ENCODE data around the gene ERI3.

Gene ERI3

GRCh38 chr1:44290250-44291094 is 64.6 kb downstream of the ERI3 start:
- Histone ChIP-seq H3K27ac (ENCODE audit: insufficient read depth, low read length, poor library complexity, severe bottlenecking) (no peak overlapping the region), H3K36me3 (ENCODE audit: control insufficient read depth, insufficient read depth, low read length) (peaks cover 28% of the 10 kb centered on the region), H3K4me1 (ENCODE audit: control insufficient read depth, insufficient read depth, low read length, poor library complexity, severe bottlenecking) (no peaks in the 10 kb centered on the region), H3K9me3 (ENCODE audit: control insufficient read depth, low read length) (no peaks in the 10 kb centered on the region), H3K4me3 (ENCODE audit: insufficient read depth, low read depth, low read length, poor library complexity, severe bottlenecking) (no peak overlapping the region), H3K27me3 (replicated peaks; ENCODE audit: control insufficient read depth, insufficient read depth, low read length, poor library complexity, severe bottlenecking) (no peaks in the 10 kb centered on the region)
- DNase-seq, result no peak

DNA sequence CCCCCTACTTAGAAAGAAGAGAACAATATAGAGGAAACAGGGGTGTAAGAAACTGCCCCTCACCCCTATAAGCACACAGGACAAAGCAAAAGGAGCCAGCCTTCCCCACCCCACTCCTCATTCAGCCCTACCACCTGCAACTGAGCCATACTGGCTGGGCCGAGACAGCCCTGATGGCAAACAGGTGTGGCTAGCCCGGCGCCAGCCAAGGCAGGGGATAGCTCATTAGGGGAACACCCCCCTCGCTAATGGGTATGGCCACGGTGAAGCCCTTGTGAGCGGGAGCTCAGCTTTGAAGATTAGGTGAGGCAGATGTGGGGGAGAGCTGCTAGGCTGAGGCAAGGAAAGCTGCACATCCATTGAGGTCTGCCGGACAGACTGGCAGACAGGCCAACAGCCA is 65.5 kb downstream of the ERI3 start:
- H3K4me1 ChIP-seq (ENCODE audit: control insufficient read depth, insufficient read depth, low read length, poor library complexity, severe bottlenecking), result no peaks in the 10 kb centered on the region
- H3K9me3 ChIP-seq (ENCODE audit: control insufficient read depth, low read length), result no peaks in the 10 kb centered on the region
- peaks cover 29% of the 10 kb centered on the region for H3K36me3 ChIP-seq (ENCODE audit: control insufficient read depth, insufficient read depth, low read length)
- no peak overlapping the region for H3K4me3 ChIP-seq (ENCODE audit: insufficient read depth, low read depth, low read length, poor library complexity, severe bottlenecking)
- H3K27me3 ChIP-seq (replicated peaks; ENCODE audit: control insufficient read depth, insufficient read depth, low read length, poor library complexity, severe bottlenecking), result no peaks in the 10 kb centered on the region
- no peak for DNase-seq
- no peak overlapping the region for H3K27ac ChIP-seq (ENCODE audit: insufficient read depth, low read length, poor library complexity, severe bottlenecking)

DNA sequence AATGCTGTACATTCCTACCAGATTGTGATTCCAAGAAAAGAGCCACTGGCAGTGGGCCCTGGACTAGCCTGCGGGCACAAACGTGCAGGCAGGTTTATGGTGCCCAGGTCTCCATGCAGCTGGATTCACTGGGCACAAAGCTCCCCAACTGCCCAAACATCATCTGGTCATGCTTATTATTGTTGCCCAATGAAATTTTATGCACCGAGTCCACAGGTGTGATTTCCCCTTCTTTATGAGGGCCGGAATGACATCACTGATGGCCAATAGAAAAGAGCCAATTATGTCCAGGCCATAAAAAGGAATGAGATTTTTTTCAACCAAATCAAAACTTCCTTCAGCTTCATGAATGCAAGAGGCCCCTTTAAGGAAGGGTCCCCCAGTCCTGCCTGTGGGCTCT is 66.2 kb downstream of the ERI3 start:
- Histone ChIP-seq H3K4me3 (ENCODE audit: insufficient read depth, low read depth, low read length, poor library complexity, severe bottlenecking) (no peak overlapping the region), H3K9me3 (ENCODE audit: control insufficient read depth, low read length) (no peaks in the 10 kb centered on the region), H3K36me3 (ENCODE audit: control insufficient read depth, insufficient read depth, low read length) (peaks cover 30% of the 10 kb centered on the region), H3K27me3 (replicated peaks; ENCODE audit: control insufficient read depth, insufficient read depth, low read length, poor library complexity, severe bottlenecking) (no peaks in the 10 kb centered on the region), H3K4me1 (ENCODE audit: control insufficient read depth, insufficient read depth, low read length, poor library complexity, severe bottlenecking) (no peaks in the 10 kb centered on the region), H3K27ac (ENCODE audit: insufficient read depth, low read length, poor library complexity, severe bottlenecking) (no peak overlapping the region)
- DNase-seq, result no peak

GRCh38 chr1:44284184-44284583 is 70.9 kb downstream of the ERI3 start:
- DNase-seq, result no peak
- Histone ChIP-seq H3K36me3 (ENCODE audit: control insufficient read depth, insufficient read depth, low read length) (peaks cover 41% of the 10 kb centered on the region), H3K4me3 (ENCODE audit: insufficient read depth, low read depth, low read length, poor library complexity, severe bottlenecking) (no peak overlapping the region), H3K4me1 (ENCODE audit: control insufficient read depth, insufficient read depth, low read length, poor library complexity, severe bottlenecking) (no peaks in the 10 kb centered on the region), H3K27me3 (replicated peaks; ENCODE audit: control insufficient read depth, insufficient read depth, low read length, poor library complexity, severe bottlenecking) (no peaks in the 10 kb centered on the region), H3K9me3 (ENCODE audit: control insufficient read depth, low read length) (no peaks in the 10 kb centered on the region), H3K27ac (ENCODE audit: insufficient read depth, low read length, poor library complexity, severe bottlenecking) (no peak overlapping the region)

DNA sequence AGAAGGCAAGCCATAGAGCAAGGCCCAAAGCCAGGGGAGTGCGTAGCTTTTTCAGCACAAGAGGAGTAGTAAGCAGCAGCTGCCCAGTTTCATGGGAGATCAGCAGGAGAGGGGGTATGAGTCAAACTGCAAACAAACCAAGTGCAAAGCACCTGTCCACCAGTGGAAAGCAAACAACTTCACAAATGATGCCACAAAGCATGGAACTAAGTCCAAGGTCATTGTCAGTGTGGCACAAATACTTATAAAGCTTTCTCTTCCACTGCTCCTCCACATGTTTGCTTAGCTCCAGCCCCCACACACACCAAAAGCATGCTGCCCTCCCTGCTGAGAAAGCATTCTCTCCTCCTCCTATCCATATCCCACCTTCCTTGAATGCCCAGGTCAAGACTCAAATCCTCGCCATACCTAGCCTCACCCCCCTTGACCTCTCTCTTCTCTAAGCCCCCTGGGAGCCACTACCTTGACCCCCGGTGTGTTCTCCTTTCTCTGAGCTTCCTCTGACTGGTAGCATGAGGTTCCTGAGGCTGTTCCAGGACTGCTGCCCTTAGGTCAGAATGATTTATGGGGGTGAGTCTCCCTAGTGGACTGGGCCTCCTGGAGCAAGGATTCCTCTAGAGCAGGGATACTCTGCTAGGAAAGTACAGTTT is 71.4 kb downstream of the ERI3 start:
- H3K27ac ChIP-seq (ENCODE audit: insufficient read depth, low read length, poor library complexity, severe bottlenecking), result no peak overlapping the region
- no peaks in the 10 kb centered on the region for H3K4me1 ChIP-seq (ENCODE audit: control insufficient read depth, insufficient read depth, low read length, poor library complexity, severe bottlenecking)
- no peaks in the 10 kb centered on the region for H3K27me3 ChIP-seq (replicated peaks; ENCODE audit: control insufficient read depth, insufficient read depth, low read length, poor library complexity, severe bottlenecking)
- H3K9me3 ChIP-seq (ENCODE audit: control insufficient read depth, low read length), result no peaks in the 10 kb centered on the region
- H3K4me3 ChIP-seq (ENCODE audit: insufficient read depth, low read depth, low read length, poor library complexity, severe bottlenecking), result no peak overlapping the region
- peaks cover 41% of the 10 kb centered on the region for H3K36me3 ChIP-seq (ENCODE audit: control insufficient read depth, insufficient read depth, low read length)
- no peak for DNase-seq

DNA sequence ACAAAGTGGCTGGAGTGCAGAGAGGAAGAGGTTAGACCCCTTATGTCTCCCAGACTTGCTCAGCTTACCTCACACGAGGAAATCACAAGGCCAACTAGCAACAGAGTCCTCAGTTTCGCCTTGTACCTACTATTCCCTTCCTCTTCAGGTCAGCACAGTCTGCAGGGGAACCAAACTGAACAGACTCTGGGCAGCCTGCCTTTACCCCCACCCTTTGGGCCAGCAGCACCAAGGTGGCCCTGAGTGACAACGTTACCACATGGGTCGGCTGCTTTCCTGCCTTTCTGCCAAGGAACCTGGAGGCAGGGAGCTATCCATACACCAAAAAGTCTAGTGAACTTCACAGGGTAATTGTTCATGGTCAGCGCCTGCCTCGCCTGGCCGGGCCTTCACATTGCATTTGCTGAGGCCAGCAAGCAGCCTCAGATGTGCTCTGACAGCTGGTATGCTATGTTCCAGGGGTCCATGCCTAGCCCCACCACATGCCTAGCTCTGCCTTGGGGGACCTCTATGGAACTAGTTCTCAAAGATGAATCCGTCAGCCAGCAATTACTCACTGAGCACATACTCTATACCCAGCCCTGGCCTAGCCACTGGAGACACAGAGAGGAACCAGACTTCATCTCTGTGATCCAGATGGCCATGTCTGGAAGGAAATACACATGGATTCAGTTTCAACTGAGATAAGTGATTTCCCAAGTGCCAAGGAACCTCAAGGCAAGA is 72.2 kb downstream of the ERI3 start:
- Histone ChIP-seq H3K4me1 (ENCODE audit: control insufficient read depth, insufficient read depth, low read length, poor library complexity, severe bottlenecking) (no peaks in the 10 kb centered on the region), H3K36me3 (ENCODE audit: control insufficient read depth, insufficient read depth, low read length) (peaks cover 38% of the 10 kb centered on the region), H3K4me3 (ENCODE audit: insufficient read depth, low read depth, low read length, poor library complexity, severe bottlenecking) (no peak overlapping the region), H3K27me3 (replicated peaks; ENCODE audit: control insufficient read depth, insufficient read depth, low read length, poor library complexity, severe bottlenecking) (no peaks in the 10 kb centered on the region), H3K9me3 (ENCODE audit: control insufficient read depth, low read length) (no peaks in the 10 kb centered on the region), H3K27ac (ENCODE audit: insufficient read depth, low read length, poor library complexity, severe bottlenecking) (no peak overlapping the region)
- DNase-seq, result no peak

DNA sequence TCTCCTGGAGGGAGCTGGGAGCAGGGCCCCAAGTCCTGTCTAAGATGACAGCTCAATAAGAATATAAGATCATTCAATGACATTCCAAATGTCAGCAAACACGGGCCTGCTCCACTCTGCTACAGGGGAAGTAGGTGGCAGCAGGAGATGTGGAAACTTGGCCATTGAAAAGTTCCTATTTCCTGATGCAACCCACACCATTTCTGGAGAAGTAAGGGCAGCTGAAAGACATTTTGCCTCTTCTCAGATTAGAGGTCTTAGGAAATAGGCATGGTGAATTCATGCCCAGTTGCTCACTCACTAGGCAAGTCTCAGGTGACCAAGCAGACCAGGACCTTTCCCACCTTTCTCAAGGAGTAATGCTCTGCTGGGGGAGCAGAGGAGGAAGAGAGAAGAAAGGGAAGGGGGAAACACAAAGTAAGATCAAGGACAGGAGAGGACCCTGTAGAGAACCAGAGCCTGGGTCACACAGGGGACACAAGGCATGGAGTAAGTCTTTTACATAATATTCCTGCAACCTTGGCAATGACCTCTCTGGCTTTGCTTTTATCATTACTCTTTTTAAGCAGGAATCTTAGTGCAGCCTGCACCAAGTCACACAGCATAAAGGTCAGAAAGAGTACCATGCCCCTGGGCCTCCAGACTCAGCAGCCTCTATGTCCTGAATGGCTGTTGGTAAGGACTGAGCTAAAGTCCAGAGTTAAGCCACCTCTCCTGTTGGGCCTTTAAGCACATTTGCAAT is 72.9 kb downstream of the ERI3 start:
- Histone ChIP-seq H3K27me3 (replicated peaks; ENCODE audit: control insufficient read depth, insufficient read depth, low read length, poor library complexity, severe bottlenecking) (no peaks in the 10 kb centered on the region), H3K4me3 (ENCODE audit: insufficient read depth, low read depth, low read length, poor library complexity, severe bottlenecking) (no peak overlapping the region), H3K9me3 (ENCODE audit: control insufficient read depth, low read length) (no peaks in the 10 kb centered on the region), H3K4me1 (ENCODE audit: control insufficient read depth, insufficient read depth, low read length, poor library complexity, severe bottlenecking) (no peaks in the 10 kb centered on the region), H3K27ac (ENCODE audit: insufficient read depth, low read length, poor library complexity, severe bottlenecking) (no peak overlapping the region), H3K36me3 (ENCODE audit: control insufficient read depth, insufficient read depth, low read length) (peaks cover 32% of the 10 kb centered on the region)
- no peak for DNase-seq

- no peaks in the 10 kb centered on the region for H3K36me3 ChIP-seq (ENCODE audit: control insufficient read depth, insufficient read depth, low read length)
- H3K9me3 ChIP-seq (ENCODE audit: control insufficient read depth, low read length), result no peaks in the 10 kb centered on the region
- H3K4me3 ChIP-seq (ENCODE audit: insufficient read depth, low read depth, low read length, poor library complexity, severe bottlenecking), result no peak overlapping the region
- H3K27ac ChIP-seq (ENCODE audit: insufficient read depth, low read length, poor library complexity, severe bottlenecking), result no peak overlapping the region
- DNase-seq, result no peak
- no peaks in the 10 kb centered on the region for H3K27me3 ChIP-seq (replicated peaks; ENCODE audit: control insufficient read depth, insufficient read depth, low read length, poor library complexity, severe bottlenecking)
- no peaks in the 10 kb centered on the region for H3K4me1 ChIP-seq (ENCODE audit: control insufficient read depth, insufficient read depth, low read length, poor library complexity, severe bottlenecking)
Observed at GRCh38 chr1:44276901-44277300, 78.2 kb downstream of the ERI3 start.

GRCh38 chr1:44275991-44276405 is 79.1 kb downstream of the ERI3 start:
- Histone ChIP-seq H3K4me3 (ENCODE audit: insufficient read depth, low read depth, low read length, poor library complexity, severe bottlenecking) (no peak overlapping the region), H3K4me1 (ENCODE audit: control insufficient read depth, insufficient read depth, low read length, poor library complexity, severe bottlenecking) (no peaks in the 10 kb centered on the region), H3K27ac (ENCODE audit: insufficient read depth, low read length, poor library complexity, severe bottlenecking) (no peak overlapping the region), H3K27me3 (replicated peaks; ENCODE audit: control insufficient read depth, insufficient read depth, low read length, poor library complexity, severe bottlenecking) (no peaks in the 10 kb centered on the region), H3K36me3 (ENCODE audit: control insufficient read depth, insufficient read depth, low read length) (no peaks in the 10 kb centered on the region), H3K9me3 (ENCODE audit: control insufficient read depth, low read length) (no peaks in the 10 kb centered on the region)
- no peak for DNase-seq

Data from effector memory CD4-positive, alpha-beta T cell (primary cell).